GM18505 (cell line): Measurements from ENCODE around the gene TMEM163.
A peak's percentile ranks its signal among the peaks of the same experiment; 100 is the strongest.
"Not testable (repeated sequence)": the region's sequence is repeated elsewhere in the genome, so short reads cannot be mapped to it uniquely, and the experiment has no call there.

ENCODE experiments used
- ATAC-seq: cut with Tn5 transposase; IDR thresholded peaks from one replicate; pipeline ENCODE4 v1.9.1; 2021; ENCODE audit not compliant: unreplicated experiment
- POLR2A ChIP-seq: IDR thresholded peaks from 4 replicates; pipeline ENCODE4 v1.6.1; 2011; ENCODE audit warnings: borderline replicate concordance; ENCODE audit not compliant: insufficient read depth, insufficient read length; ENCODE audit errors: extremely low read depth

Gene TMEM163

GRCh38 chr2:134623796-134624195, 95.0 kb downstream of the TMEM163 start:
- no peak for TF ChIP-seq POLR2A
- ATAC-seq, result peak; percentile 94

GRCh38 chr2:134623046-134623445, 95.8 kb downstream of the TMEM163 start:
- no peak for ATAC-seq
- TF ChIP-seq POLR2A, result no peak

GRCh38 chr2:134621939-134622705, 96.7 kb downstream of the TMEM163 start:
- ATAC-seq, result no peak
- TF ChIP-seq POLR2A, result no peak

- ATAC-seq, result no peak
Measured at GRCh38 chr2:134619250-134619649, 99.5 kb downstream of the TMEM163 start.

GRCh38 chr2:134615480-134615879, 103.3 kb downstream of the TMEM163 start:
- not testable (repeated sequence) for ATAC-seq

More at GRCh38 chr2:134619250-134619649, 99.5 kb downstream of the TMEM163 start:
- no peak for TF ChIP-seq POLR2A

- ATAC-seq, result no peak
- TF ChIP-seq POLR2A, result no peak
Measured at GRCh38 chr2:134611316-134611715, 107.5 kb downstream of the TMEM163 start.

- no peak for TF ChIP-seq POLR2A
- no peak for ATAC-seq
Measured at GRCh38 chr2:134610871-134611270, 107.9 kb downstream of the TMEM163 start.

GRCh38 chr2:134609924-134610513, 108.8 kb downstream of the TMEM163 start:
- no peak for TF ChIP-seq POLR2A
- no peak for ATAC-seq

- no peak for TF ChIP-seq POLR2A
- ATAC-seq, result no peak
Measured at GRCh38 chr2:134603966-134604365, 114.8 kb downstream of the TMEM163 start.

GRCh38 chr2:134602666-134603065, 116.1 kb downstream of the TMEM163 start:
- TF ChIP-seq POLR2A, result no peak
- ATAC-seq, result no peak

GRCh38 chr2:134601264-134601663, 117.5 kb downstream of the TMEM163 start:
- ATAC-seq, result no peak

GRCh38 chr2:134600208-134600607, 118.6 kb downstream of the TMEM163 start:
- no peak for ATAC-seq
- TF ChIP-seq POLR2A, result no peak

More at GRCh38 chr2:134601264-134601663, 117.5 kb downstream of the TMEM163 start:
- TF ChIP-seq POLR2A, result no peak

GRCh38 chr2:134599236-134599635, 119.6 kb downstream of the TMEM163 start:
- ATAC-seq, result no peak

GRCh38 chr2:134594399-134594798, 124.4 kb downstream of the TMEM163 start:
- ATAC-seq, result no peak
- TF ChIP-seq POLR2A, result no peak

More at GRCh38 chr2:134599236-134599635, 119.6 kb downstream of the TMEM163 start:
- TF ChIP-seq POLR2A, result no peak

GRCh38 chr2:134593519-134593918, 125.3 kb downstream of the TMEM163 start:
- ATAC-seq, result no peak

GRCh38 chr2:134592377-134592776, 126.4 kb downstream of the TMEM163 start:
- ATAC-seq, result no peak

More at GRCh38 chr2:134593519-134593918, 125.3 kb downstream of the TMEM163 start:
- TF ChIP-seq POLR2A, result no peak

More at GRCh38 chr2:134592377-134592776, 126.4 kb downstream of the TMEM163 start:
- no peak for TF ChIP-seq POLR2A
